ENCODE results near the gene TAC4.

DNA sequence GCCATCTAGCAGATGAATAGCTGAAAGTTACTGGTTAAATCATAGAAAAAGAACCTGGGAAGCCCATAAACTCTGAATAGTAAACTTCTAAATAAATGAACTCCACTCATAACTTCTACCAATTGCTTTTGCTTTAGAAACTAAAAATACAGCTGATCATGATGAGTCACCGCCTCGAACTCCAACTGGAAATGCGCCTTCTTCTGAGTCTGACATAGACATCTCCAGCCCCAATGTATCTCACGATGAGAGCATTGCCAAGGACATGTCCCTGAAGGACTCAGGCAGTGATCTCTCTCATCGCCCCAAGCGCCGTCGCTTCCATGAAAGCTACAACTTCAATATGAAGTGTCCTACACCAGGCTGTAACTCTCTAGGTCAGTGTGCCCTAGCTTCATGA, 49.7 kb downstream of the TAC4 start:
- TF ChIP-seq EZH2 (IDR thresholded peaks at IDR 0.05; ENCODE audit: insufficient read depth, poor library complexity, severe bottlenecking) (no peak), EZH2phosphoT487 (IDR thresholded peaks at IDR 0.05; ENCODE audit: insufficient read depth, low read depth) (no peak)
